K562 (cell line): ENCODE data around the gene PIK3C2A. TPM values are rescaled to one million over a fixed set of nuclear protein-coding genes. Genes with fewer than 3 reads are reported as not detected.

Experiments used
- CBX1 ChIP-seq: sonication (generic); IDR thresholded peaks from 2 replicates; pipeline ENCODE4 v1.6.1; 2016; ENCODE audit warnings: antibody characterized with exemption, low read depth, mild to moderate bottlenecking
- FIP1L1 ChIP-seq: fragments of 200-400 bp; formaldehyde crosslinking; IDR thresholded peaks from 2 replicates; pipeline ENCODE4 v1.6.1; 2018; ENCODE audit warnings: mild to moderate bottlenecking, low read depth, low read length; ENCODE audit not compliant: poor library complexity, severe bottlenecking
- FOXP4 ChIP-seq: sonication (generic); formaldehyde crosslinking; IDR thresholded peaks from 2 replicates; pipeline ENCODE4 v1.8.0; 2022; ENCODE audit warnings: mild to moderate bottlenecking, missing genetic modification reagents, borderline replicate concordance
- HDAC1 ChIP-seq, 2 experiments: fragments of 450-650 bp; IDR thresholded peaks; 2 replicates each; pipeline ENCODE4 v1.6.1; 2016 to 2017; ENCODE audit warnings: inconsistent platforms in 1 of 2, mild to moderate bottlenecking in 1 of 2, moderate library complexity in 1 of 2
- ILF3 ChIP-seq: fragments of 450-650 bp; IDR thresholded peaks from 2 replicates; pipeline ENCODE4 v1.6.1; 2018; ENCODE audit warnings: antibody characterized with exemption, mild to moderate bottlenecking, moderate library complexity, borderline replicate concordance
- MYBL2 ChIP-seq, 2 experiments: fragments of 450-650 bp in 1 of 2; sonication (generic) in 1 of 2; formaldehyde crosslinking in 1 of 2; IDR thresholded peaks; 2 replicates each; pipeline versions ENCODE4 v1.6.1 to v1.8.1; 2017 to 2022; ENCODE audit warnings: borderline replicate concordance in 1 of 2, inconsistent platforms in 1 of 2, low read depth in 1 of 2, mild to moderate bottlenecking in 1 of 2, missing genetic modification reagents in 1 of 2, moderate library complexity in 1 of 2
- MYNN ChIP-seq, 2 experiments: sonication (generic); formaldehyde crosslinking in 1 of 2; IDR thresholded peaks; 2 replicates each; pipeline versions ENCODE4 v1.5.0 to v1.6.1; 2016 to 2020; ENCODE audit warnings: antibody characterized with exemption in 1 of 2, missing genetic modification reagents in 1 of 2
- NCOA4 ChIP-seq: fragments of 450-650 bp; IDR thresholded peaks from 2 replicates; pipeline ENCODE4 v1.6.1; 2018; ENCODE audit warnings: mild to moderate bottlenecking; ENCODE audit not compliant: partially characterized antibody
- PTBP1 ChIP-seq: fragments of 200-400 bp; formaldehyde crosslinking; IDR thresholded peaks from 2 replicates; pipeline ENCODE4 v1.6.1; 2017; ENCODE audit warnings: low read depth, low read length
- RBM22 ChIP-seq: fragments of 200-400 bp; formaldehyde crosslinking; IDR thresholded peaks from 2 replicates; pipeline ENCODE4 v1.6.1; 2018; ENCODE audit warnings: low read length, low read depth; ENCODE audit not compliant: poor library complexity, severe bottlenecking
- RUNX1 ChIP-seq: sonication (generic); IDR thresholded peaks from 2 replicates; pipeline ENCODE4 v1.6.1; 2016; ENCODE audit warnings: antibody characterized with exemption, low read depth
- SNRNP70 ChIP-seq: fragments of 200-400 bp; formaldehyde crosslinking; optimal IDR thresholded peaks from 2 replicates; pipeline ENCODE3; 2017; ENCODE audit warnings: low read depth, low read length
- TCF7 ChIP-seq: sonication (generic); IDR thresholded peaks from 2 replicates; pipeline ENCODE4 v1.6.1; 2016; ENCODE audit warnings: antibody characterized with exemption, borderline replicate concordance
- TRIM28 ChIP-seq: fragments of 450-650 bp; IDR thresholded peaks from 2 replicates; pipeline ENCODE4 v1.6.1; 2017
- ZBTB1 ChIP-seq: sonication (generic); formaldehyde crosslinking; IDR thresholded peaks from 2 replicates; pipeline ENCODE4 v1.8.1; 2023; ENCODE audit warnings: missing genetic modification reagents, low read depth, mild to moderate bottlenecking, borderline replicate concordance
- ZBTB7A ChIP-seq: IDR thresholded peaks from 2 replicates; pipeline ENCODE4 v1.6.1; 2011; ENCODE audit warnings: low read depth, mild to moderate bottlenecking, low read length, moderate library complexity, borderline replicate concordance; ENCODE audit not compliant: control insufficient read depth
- ZNF174 ChIP-seq: fragments of 250-450 bp; sonication (Bioruptor Pico); IDR thresholded peaks from 2 replicates; pipeline ENCODE4 v1.4.0; 2020; ENCODE audit warnings: mild to moderate bottlenecking
- ZNF311 ChIP-seq: fragments of 250-450 bp; sonication (Bioruptor Pico); IDR thresholded peaks from 2 replicates; pipeline ENCODE4 v1.4.0; 2020; ENCODE audit warnings: mild to moderate bottlenecking, moderate library complexity
- ZNF436 ChIP-seq: fragments of 250-450, 450-650 bp; sonication (Bioruptor Pico); formaldehyde crosslinking; IDR thresholded peaks from 2 replicates; pipeline ENCODE4 v1.7.0; 2020; ENCODE audit warnings: mild to moderate bottlenecking
- ZNF551 ChIP-seq: fragments of 250-450 bp; sonication (Bioruptor Pico); IDR thresholded peaks from 2 replicates; pipeline ENCODE4 v1.5.0; 2021; ENCODE audit warnings: mild to moderate bottlenecking, moderate library complexity
- ZNF586 ChIP-seq: fragments of 450-650 bp; formaldehyde crosslinking; conservative IDR thresholded peaks from 2 replicates; pipeline ENCODE4 v1.4.0; 2020; ENCODE audit warnings: mild to moderate bottlenecking, moderate library complexity
- ZNF589 ChIP-seq: fragments of 200-800 bp; sonication (Bioruptor generic); IDR thresholded peaks from 2 replicates; pipeline ENCODE4 v1.6.1; 2016; ENCODE audit warnings: low read depth, missing genetic modification characterization, missing compliant biosample characterization
- ZNF639 ChIP-seq, 2 experiments: fragments of 200-800 bp in 1 of 2; sonication (Bioruptor generic) in 1 of 2; sonication (generic) in 1 of 2; formaldehyde crosslinking in 1 of 2; IDR thresholded peaks in 1 of 2; conservative IDR thresholded peaks in 1 of 2; 2 replicates each; pipeline versions ENCODE4 v1.5.0 to v1.6.1; 2016 to 2020; ENCODE audit warnings: missing compliant biosample characterization in 1 of 2, missing genetic modification characterization in 1 of 2, missing genetic modification reagents in 1 of 2
- ZNF764 ChIP-seq: fragments of 250-450 bp; sonication (Bioruptor Pico); IDR thresholded peaks from 2 replicates; pipeline ENCODE4 v1.4.0; 2020; ENCODE audit warnings: low read depth, mild to moderate bottlenecking, moderate library complexity
- ZNF785 ChIP-seq: fragments of 250-450 bp; sonication (Bioruptor Pico); IDR thresholded peaks from 2 replicates; pipeline ENCODE4 v1.4.0; 2020; ENCODE audit warnings: mild to moderate bottlenecking
- polyA plus RNA-seq, 8 experiments: library from polyadenylated mRNA; depleted of rRNA in 4 of 8; stranded (reverse) in 5 of 8; unstranded in 3 of 8; fragments of >200 nt; fragmentation: Nextera tagmentation in 2 of 8; fragmentation: Illumina TruSeq in 1 of 8; extraction: Ambion mirVana in 2 of 8; extraction: Trizol in 1 of 8; gene quantifications; 2 replicates each; pipeline versions ENCODE4 v1.2.1 to v1.2.3, GENCODE V29; 2011 to 2014; ENCODE audit warnings: inconsistent platforms in 1 of 8, missing spikeins in 1 of 8
- total RNA-seq, 7 experiments: library from RNA; depleted of rRNA in 6 of 7; stranded (reverse); fragments of >200 nt in 6 of 7; fragmentation: Illumina TruSeq in 2 of 7; extraction: Trizol in 2 of 7; gene quantifications; 2 replicates each; pipeline versions ENCODE4 v1.2.1 to v1.2.3, GENCODE V29; 2011 to 2021; ENCODE audit warnings: low replicate concordance in 1 of 7

PIK3C2A gene
- total and polyA plus RNA-seq, 9 of the 15 experiments (the other 6 are each of a cell fraction or from before 2014, with no cell fraction given) = 3.1 to 25.2 (median 15.6) TPM

- TF ChIP-seq ZNF639 (CRISPR knock-in tag; conservative IDR thresholded peaks at IDR 0.05 in 1 of 2, IDR thresholded peaks at IDR 0.05 in 1 of 2) (peak in 1 of 2 experiments; percentile 90; a peak in 2 of 4 replicates), ZNF785 (CRISPR knock-in tag) (no peak), RUNX1 (no peak), TCF7 (no peak), CBX1 (no peak), ZNF764 (CRISPR knock-in tag) (no peak), PTBP1 (no peak), MYNN (IDR thresholded peaks at IDR 0.05) (no peak; the same call in 1 of the 2 replicates), MYNN (CRISPR knock-in tag; IDR thresholded peaks at IDR 0.05) (no peak), RBM22 (no peak), MYBL2 (IDR thresholded peaks at IDR 0.05; ENCODE audit: low read depth) (no peak), MYBL2 (CRISPR knock-in tag; IDR thresholded peaks at IDR 0.05; ENCODE audit: borderline replicate concordance) (no peak), ZNF589 (CRISPR knock-in tag) (peak; percentile 94), ZNF586 (CRISPR knock-in tag) (no peak), ZNF551 (CRISPR knock-in tag) (no peak), NCOA4 (peak; percentile 96), ZBTB1 (CRISPR knock-in tag) (no peak), ILF3 (no peak), FOXP4 (CRISPR knock-in tag) (no peak), TRIM28 (no peak), FIP1L1 (no peak), ZBTB7A (no peak), ZNF311 (CRISPR knock-in tag) (peak; percentile 65; the same call in 1 of the 2 replicates), SNRNP70 (no peak), ZNF174 (CRISPR knock-in tag) (no peak), HDAC1 (IDR thresholded peaks at IDR 0.05) (peak; percentile 96 to 100; a peak in 3 of 4 replicates), ZNF436 (CRISPR knock-in tag) (no peak)
Measured at GRCh38 chr11:17186932-17187692, 20.7 kb downstream of the PIK3C2A start (continued).
